T-helper 1 cell (primary cell): ENCODE results near the gene KCNH1.

Source experiments
- DNase-seq, 5 donors: peaks; one replicate each; pipeline ENCODE4 v3.0.0-alpha.2; 2012 to 2020

The KCNH1 gene

DNA sequence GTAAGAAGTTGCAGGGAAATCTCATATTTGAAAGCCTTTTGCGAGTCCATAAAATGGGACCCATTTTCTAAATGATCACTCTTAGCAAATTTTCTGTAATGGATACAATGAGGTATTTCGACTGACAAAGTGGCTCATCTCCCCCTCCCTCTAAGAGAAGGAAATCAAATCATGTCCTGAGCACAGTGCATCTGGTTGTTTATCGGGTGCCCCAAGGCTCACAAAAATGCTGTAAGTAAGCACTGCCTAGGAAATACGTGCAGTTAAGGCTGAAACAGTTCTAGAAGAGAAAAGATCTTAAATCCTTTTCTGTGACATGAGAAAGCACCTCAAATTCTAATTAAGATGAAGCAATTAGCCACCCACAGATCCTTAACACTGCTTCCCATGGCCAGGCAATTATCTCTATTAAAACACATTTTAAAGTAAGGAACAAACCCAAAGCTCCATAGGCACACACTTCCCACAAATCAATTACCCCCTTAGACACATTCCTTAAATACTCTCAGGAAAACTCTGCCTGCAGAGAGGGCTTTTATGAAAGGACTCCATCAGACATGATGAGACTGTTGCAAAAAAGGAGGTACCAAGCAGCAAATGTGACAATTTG lies 216.3 kb downstream of the KCNH1 start:
- DNase-seq = no peak

DNA sequence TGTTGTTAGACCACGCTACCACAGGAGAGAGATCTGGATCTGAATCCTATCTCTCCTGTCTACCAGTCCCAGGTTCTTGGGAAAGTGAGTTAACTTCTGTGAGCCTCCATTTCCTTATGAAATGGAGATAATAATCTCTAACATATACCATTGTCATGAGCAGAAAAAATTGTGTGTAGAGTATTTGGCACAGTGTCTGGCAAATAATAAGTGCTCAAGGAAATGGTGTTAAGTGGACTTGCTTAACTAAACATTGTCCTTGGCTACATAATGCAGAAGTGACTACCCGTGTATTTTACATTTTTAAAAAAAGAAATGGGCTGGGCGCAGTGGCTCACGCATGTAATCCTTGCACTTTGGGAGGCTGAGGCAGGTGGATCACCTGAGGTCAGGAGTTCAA lies 217.4 kb downstream of the KCNH1 start:
- DNase-seq = no peak

DNA sequence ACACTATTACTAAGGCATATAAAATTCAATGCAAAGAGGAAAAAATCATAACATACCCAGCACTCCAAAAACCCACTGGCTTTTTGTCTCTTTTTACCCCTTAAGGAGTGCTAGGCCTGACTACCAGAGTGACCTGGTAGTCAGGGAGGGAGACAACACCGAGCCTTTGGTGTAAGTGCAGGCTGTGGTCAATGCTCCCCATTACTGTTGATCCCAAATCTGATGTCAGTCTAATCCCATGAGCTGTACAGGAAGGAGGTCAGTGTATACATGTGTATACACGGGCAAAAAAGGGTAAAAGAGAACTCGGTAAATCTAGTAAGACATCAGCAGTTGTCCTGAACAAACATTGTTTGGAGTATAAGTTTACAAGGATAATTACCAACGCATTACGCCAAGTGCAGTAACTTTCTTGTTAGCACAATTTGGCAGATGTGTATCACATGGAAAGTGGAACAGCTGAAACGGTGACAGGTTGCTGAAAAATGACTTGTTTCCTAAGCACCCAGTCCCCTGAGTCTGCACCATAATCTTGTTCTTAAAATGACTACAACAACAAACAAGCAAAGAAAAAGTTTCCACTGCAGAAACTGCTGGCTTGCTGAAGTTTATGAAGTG lies 217.9 kb downstream of the KCNH1 start:
- no peak for DNase-seq

DNA sequence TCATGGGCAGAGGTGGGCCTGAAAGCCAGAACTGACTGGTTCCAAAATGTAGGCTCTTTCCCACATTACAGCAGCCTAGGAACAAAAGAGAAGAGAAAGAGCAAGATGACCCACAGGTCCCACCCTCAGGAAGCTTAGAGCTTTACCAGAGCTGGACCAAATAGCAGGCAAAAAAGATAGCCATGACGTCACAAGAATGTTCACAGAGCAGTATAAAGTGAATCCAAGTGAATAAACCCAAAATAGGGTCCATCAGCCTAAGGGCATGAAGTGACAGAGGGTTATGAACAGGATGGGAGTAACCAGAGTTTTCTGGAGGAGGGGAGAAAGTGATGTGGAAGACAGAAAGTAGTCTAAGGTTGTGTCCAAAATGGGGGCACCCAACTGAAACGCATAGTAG lies 221.2 kb downstream of the KCNH1 start:
- no peak for DNase-seq

DNA sequence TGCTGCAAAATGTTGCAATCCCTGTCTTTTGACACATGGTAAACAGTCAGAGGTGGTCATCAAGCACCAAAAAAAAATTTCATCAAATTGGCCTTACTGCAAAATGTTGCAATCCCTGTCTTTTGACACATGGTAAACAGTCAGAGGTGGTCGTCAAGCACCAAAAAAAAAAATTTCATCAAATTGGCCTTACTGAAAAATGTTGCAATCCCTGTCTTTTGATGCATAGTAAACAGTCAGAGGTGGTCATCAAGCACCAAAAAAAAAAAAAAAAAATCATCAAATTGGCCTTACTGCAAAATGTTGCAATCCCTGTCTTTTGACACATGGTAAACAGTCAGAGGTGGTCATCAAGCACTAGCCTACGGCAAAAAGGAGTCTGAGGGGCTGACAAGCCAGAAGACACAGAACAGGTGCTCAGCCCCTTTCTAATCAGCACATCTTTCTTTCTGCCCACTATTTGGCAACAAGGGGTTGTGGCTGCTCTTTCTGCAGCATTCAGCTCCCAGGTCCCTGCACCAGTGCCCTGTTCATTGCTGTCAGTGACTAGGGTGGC lies 223.8 kb downstream of the KCNH1 start:
- no peak for DNase-seq

DNA sequence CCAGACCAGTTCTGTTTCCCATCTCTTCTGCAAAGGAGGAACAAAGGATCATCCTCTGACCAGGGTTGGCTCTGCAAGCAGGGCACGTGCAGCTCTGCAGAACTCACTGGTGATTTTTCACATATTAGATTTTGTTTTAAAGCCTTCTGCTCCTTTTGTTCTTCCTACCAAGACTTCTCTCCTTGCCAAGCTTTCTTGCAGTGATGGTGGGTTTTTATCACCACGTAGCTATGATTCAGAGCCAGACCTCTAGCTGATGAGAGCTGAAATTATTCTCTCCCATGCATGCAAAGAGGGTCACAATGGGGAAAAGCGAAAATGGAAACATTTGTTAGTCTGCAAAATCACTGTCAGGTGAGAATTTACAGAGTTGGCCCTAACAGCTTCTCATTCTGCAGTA lies 225.2 kb downstream of the KCNH1 start:
- DNase-seq = no peak

DNA sequence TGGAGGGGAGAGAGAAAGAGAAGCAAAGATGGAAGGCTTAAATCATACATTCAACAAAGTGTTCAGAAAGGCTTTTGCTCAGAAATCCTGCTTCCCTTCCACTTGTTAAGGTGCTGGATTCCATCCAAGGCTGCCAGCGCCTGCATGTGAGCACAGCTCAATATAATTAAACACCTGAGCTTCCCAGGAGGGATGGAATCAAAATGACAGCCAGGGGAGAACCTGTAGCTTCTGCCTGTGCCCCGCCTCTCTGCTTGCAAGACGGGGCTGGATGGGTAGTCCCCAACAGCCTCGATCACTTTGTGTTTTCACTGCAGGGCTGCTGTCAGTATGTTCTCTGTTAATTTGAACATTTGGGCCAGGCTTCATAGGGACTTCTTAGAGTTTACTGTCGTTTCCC lies 225.7 kb downstream of the KCNH1 start:
- DNase-seq = no peak

DNA sequence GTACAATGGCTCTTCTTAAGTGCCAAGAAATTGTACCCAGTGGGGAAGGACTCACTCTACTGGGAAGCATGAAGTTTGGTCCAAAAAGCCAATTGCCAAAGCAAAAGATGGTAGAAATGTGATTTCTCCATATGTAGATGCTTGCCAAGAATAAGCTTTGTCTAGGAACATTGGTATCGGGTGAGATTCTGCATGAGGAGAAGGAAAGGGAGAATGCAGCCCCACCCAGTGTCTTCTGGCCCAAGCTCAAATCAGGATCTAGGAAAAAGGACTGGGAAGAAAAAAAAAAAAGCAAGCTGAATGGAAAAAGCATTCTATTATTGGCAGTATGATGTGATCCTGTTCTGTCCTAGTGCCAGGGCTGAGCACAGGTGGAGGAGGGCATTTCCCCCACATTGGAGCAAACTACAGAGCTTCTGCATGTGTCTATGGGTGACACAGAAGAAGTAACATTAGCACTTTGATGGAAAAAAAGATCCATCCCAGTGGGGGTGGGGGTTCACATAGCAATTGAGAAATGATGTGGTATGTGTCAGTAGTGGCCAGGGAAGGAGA lies 226.6 kb downstream of the KCNH1 start:
- DNase-seq = no peak

DNA sequence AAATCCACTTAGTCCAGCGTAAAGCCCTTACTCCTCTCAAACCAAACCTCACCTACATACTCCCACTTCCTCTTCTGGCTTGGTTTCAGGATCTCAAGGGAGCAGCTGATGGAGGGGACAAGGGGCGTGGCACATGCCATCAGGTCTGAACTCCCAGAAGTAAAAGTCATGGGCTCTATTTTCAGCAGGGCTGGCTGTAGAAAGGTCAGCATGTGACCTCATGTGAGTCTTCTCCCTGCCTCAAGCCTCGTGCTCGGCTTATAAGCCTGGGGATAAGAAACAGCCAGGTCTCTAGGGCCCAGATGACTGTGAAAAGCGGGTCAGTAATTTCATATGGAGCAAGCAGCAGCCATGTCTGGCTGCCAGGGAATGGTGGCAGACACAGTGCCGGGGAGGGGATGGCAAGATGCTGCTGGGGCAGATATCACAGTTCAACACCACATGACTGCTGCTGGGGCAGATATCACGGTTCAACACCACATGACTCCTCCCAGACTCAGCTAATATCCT lies 227.9 kb downstream of the KCNH1 start:
- DNase-seq = no peak

DNA sequence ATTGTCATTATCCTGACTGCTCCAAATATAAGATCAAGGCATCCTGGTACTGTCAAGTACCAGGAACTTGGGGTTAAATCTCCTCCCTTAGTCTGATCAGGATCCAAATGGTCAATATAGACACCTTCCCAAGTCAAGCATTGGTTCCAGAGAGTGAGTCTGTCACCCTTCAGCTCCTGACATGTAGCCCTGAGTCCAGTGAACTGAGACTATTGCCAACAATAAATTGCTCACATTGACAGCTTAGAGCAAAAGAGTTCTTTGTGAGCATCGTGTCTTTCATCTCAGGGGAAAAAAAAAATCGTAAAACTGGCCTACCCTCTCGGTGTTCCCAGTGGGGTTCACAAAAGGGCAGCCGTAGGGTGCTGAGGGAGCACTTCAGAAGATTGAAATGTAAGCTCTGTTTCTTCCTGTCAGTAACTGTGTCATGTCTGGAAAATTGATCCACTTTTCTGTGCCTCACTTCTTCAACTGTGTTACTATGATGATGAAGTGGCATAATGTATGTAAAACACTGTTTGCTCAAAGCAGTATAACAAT lies 228.5 kb downstream of the KCNH1 start:
- DNase-seq = no peak

DNA sequence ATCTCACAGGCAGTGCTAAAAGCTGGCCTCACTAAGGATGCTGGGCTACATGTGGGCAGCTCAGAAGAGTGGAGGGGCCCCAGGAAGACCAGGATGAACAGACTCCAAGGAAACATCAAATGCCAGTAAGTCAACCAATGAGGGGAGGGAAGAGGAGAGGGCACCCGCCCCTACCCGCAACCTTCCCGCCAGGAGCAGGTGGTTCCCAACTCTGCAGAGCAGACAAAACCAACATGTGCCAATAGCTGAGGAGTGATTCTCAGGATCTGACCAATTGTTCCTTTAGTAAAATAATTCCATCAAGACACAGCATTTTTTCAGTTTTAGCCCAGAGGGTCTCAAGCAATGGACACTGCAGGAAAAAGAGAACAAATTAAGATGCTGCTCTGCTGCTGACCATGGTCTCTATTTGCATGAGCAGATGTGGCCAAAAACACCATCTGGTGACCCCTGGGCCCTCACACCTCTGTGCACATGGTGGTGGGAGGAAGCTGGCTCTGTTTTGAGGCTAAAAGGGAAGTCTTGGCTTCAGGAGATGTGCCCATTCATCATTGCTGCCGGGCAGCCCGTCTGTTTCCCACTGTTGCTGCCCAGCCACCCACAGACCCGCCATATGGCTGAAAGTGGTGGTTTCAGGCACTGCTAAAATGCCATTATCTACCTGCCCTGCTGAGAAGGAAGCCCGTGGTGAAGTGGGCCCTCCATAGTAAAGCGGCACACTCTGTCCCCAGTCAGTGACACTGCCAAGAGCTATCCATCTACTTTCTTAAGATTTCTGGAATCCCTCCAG lies 231.8 kb downstream of the KCNH1 start:
- DNase-seq = no peak

DNA sequence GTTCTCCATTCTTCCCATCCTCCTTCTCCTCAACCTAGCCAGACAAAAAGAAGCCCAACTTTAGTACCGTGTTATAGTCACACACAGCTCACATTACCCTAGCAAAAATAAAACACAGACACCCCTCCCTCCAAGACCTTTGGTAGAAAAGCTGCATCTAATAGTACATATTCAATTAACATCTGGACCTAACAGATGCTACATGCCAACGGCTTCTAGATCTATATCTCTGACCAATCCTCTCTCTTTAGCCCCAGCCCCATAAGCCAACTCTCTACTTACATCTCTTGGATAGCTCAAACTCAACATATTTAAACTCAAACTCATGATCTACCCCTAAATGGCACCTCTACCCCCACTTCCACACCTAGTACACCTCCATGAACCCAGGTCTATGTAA lies 233.1 kb downstream of the KCNH1 start:
- no peak for DNase-seq

DNA sequence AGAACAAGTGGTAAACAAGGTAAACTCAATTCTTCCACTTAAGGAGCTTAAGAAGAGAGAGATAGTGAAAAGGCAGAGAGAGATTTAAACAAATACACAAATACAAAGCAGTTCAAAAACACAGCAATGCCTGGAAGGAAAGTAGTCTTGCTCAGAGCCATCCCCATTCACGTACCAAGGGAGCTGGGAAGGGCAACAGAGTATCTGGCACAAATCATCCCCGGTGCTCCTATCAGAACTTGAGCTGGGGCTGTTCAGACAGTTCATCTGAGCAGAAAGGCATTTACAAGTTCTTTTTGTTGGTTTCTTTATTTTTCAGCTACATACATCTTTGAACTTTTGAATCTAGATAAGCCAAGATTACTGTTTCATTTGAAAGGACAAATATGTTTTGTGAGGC lies 233.9 kb downstream of the KCNH1 start:
- DNase-seq = no peak

DNA sequence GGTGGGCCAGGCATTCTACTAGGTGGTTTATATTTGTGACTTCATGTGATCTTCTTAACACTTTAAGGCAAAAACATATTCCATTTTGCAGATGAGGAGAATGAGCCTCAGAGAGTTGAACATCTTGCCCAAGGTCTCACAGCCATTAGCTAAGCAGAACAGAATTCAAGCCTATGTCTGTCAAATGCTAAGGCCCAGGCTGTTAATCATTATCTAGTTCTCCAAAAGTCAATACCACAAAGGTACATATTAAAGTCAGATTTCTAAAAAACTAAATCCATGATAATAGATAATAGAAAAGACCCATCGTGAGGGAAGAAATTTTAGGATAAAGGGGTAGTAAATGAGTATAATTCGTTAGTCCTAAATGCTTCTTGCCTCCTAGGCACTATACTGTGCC lies 234.3 kb downstream of the KCNH1 start:
- DNase-seq = no peak

DNA sequence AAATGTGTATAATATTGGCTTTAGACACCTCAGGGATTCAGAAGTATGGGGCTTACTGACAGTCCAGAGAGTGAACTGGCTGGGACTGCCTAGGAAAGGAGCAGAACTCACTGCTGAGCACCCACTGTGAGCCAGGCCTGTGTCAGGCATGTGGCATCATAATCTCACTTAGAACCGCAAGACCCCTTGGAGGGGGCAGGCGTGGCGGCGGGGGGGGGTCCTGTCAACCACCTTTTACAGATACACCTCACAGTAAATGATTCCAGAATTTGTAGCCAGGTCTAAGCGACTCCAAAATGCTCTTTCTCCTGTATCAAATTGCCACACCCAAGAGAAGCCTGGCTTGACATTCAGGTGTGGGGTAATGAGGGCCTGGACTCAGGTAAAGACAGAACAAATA lies 235.5 kb downstream of the KCNH1 start:
- DNase-seq = no peak

DNA sequence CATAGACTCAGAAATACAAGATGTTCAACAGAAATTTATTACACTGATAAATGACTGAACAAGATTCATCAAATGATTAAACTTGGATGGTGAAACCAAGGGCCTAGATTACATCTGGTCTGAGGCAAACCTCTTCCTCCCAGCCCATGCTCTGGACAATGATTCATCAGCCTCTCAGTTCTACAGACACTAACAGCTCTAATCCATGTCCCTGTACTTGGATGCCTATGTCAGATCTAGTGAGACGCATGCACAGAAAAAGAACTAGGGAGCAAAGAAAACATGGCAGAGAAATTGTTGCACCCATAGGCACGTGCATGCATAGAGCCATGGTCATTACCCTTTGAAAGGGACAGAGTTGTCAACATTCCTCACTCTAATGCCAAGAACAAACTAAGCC lies 250.1 kb downstream of the KCNH1 start:
- DNase-seq = no peak

DNA sequence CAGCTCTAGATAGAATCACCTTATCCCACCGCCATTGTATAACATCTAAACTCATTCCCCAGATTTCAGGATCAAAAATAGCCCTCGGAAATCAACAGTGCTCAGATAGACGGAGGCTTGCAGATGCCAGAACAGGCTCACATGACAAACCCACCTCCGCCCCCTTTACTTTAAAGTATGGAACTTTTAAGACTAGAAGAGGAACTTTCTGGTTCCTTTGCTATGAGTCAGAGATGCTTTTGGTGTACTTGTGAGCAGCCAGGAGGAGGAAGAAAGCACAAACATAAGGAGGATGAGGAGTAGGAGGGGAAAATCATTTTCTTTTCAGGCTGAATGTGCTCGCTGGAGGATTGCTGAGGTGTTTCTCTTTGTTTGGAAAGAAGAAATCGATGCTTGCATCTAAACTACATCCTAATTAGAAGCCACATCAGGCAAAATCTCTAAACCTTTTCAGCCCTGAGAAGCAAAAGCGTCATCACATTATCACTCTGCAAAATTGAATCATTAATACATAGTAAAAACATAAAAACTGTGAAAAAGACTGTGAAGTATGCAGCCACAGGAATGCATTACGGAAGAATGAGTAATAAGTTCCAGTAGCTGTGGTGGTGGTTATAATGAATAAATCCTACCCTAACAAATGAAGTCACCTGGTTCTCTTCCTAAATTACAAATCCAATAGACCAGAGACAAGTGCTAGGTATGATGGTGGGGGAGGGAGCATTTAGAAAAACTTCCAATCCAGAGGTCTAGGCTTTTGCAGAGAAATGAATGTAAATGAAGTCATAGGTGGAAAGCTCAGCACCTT lies 251.3 kb downstream of the KCNH1 start:
- peak in 1 of 5 donors; percentile 12 for DNase-seq

DNA sequence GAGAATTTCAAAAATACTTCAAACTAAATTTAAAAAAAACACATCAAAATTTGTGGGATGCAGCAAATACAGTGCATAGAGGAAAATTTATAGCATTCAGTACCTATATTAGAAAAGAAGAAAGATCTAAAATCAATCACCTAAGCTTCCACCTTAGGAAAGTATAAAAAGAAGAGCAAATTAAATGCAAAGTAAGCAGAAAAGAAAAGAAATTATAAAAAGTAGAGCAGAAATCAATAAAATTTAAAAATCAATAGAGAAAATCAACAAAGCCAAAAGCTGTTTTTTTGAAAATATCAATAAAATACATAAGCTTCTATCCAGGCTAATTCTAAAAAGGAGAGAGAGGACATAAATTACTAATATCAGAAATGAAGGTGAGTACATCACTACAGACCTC lies 255.4 kb downstream of the KCNH1 start:
- DNase-seq = no peak

DNA sequence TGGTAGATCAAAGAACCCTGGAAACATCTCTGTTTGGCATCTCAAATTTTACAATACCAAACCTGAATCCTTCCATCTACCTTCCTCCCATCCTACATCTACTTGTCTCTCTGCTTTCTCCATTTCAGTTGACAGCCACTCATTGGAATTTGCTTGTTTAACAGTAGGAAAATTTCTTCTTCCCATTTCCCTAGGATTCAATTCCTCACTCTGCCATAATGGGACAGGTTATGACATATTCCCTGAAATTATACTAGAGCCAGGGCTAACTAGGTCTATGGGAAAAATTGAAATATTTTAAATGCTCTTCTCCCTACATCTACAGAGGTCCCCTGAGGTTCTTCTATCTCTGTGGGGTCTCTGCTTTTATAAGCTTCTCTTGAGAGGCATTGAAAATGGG lies 257.7 kb downstream of the KCNH1 start:
- no peak for DNase-seq

DNA sequence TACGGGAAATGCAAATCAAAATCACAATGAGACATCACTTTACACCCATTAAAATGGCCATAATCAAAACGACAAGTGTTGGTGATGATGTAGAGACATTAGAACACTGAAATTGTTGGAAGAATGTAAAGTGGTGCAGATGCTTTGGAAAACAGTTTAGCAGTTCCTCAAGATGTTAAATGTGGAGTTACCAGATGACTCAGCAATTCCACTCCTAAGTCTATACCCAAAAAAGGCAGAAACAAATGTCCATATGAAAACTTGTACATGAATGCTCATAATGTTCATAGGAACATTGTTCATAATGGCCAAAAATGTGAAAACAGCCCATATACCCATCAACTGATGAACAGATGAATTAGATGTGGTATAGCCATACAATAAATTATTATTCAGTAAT lies 267.4 kb downstream of the KCNH1 start:
- no peak for DNase-seq

DNA sequence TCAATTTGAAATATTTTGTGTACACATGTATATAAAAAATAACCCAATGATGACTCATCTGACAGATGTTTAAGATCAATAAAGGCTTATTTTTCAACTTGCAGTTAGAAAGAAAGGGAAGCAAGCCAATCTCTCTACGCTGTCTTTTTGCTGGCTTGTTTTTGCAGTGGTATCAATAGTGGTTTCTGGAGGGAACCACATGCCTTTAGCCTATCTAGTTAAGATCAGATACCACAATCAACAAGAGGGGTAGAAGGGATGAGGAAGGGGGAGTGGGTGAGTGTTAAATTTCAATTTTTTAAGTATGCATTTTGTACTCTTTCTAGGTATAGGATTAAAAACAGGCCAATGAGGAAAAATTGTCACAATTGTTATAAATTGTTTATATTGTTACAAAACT lies 276.2 kb downstream of the KCNH1 start:
- DNase-seq = no peak

DNA sequence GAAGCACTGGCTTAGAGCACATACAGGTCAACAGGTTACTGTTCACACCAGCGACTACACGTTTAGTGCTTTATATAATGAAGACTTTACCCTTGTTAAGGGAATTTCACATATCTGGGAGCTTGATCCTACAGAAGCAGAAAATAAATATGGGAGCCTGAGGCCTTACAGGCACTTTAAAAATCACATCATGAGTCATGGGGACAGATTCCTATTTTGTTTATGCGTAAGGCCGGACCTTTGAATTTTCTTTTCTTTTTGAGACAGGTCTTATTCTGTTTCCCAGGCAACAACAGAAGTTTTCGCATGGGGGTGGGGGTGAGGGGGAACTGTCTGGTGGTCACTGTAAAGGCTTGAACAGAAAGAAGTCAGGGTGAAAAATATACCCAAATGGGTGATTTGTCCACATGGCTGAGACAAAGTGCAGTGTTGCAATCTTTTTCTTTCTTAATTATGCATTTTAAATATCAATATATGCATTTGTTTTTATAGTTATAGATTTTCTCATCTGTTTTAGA lies 276.7 kb downstream of the KCNH1 start:
- no peak for DNase-seq
